T-helper 2 cell treated with Interferon-gamma antibody and Interleukin-4, amounts not matched to agents 5 μg/mL and 100 μg/mL, for 36 hours (primary cell): ENCODE data around the gene MTCH2.
"Not testable (repeated sequence)": the region's sequence is repeated elsewhere in the genome, so short reads cannot be mapped to it uniquely, and the experiment has no call there.

ENCODE experiments used
- DNase-seq: peaks from one replicate; pipeline ENCODE4 v3.0.0; 2021; ENCODE audit warnings: low spot score
- H3K27ac Mint-ChIP-seq: one replicate; pipeline ENCODE4 v1.8.0; 2021; ENCODE audit warnings: mild to moderate bottlenecking, mixed read lengths
- H3K27me3 Mint-ChIP-seq: one replicate; pipeline ENCODE4 v1.8.0; 2021; ENCODE audit warnings: low read depth, mixed read lengths
- H3K36me3 Mint-ChIP-seq: one replicate; pipeline ENCODE4 v1.8.0; 2021; ENCODE audit warnings: low read depth, mixed read lengths
- H3K4me1 Mint-ChIP-seq: one replicate; pipeline ENCODE4 v1.8.0; 2021; ENCODE audit warnings: low read depth, mixed read lengths
- H3K4me3 Mint-ChIP-seq: one replicate; pipeline ENCODE4 v1.8.0; 2022; ENCODE audit warnings: mild to moderate bottlenecking, moderate library complexity, mixed read lengths
- H3K9me3 Mint-ChIP-seq: one replicate; pipeline ENCODE4 v1.8.0; 2021; ENCODE audit warnings: mixed read lengths

Gene MTCH2

DNA sequence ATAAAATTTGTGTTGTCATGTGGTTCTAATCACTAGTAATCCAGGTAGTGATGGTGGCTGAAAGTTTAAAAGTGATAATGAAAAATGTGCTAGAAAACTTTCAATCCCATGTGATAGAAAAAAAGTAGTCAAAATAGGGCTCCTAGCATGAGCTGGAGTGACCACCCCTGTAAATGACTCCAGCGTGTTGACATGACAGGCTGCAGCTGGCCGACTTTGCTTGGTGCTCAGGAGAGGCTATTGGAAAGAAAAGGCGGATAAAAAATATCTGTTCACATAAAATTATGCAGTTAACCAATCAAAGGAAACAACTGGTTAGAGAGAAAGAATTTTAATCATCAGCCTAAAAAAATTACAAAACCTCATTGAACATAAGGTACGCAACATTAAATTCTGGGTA is 16.9 kb upstream of the MTCH2 start:
- Mint-ChIP-seq H3K27me3 (peaks cover 3% of the 10 kb centered on the region), H3K4me1 (peaks cover 4% of the 10 kb centered on the region), H3K27ac (no peak overlapping the region), H3K36me3 (no peaks in the 10 kb centered on the region), H3K9me3 (no peaks in the 10 kb centered on the region), H3K4me3 (no peak overlapping the region)
- no peak for DNase-seq

DNA sequence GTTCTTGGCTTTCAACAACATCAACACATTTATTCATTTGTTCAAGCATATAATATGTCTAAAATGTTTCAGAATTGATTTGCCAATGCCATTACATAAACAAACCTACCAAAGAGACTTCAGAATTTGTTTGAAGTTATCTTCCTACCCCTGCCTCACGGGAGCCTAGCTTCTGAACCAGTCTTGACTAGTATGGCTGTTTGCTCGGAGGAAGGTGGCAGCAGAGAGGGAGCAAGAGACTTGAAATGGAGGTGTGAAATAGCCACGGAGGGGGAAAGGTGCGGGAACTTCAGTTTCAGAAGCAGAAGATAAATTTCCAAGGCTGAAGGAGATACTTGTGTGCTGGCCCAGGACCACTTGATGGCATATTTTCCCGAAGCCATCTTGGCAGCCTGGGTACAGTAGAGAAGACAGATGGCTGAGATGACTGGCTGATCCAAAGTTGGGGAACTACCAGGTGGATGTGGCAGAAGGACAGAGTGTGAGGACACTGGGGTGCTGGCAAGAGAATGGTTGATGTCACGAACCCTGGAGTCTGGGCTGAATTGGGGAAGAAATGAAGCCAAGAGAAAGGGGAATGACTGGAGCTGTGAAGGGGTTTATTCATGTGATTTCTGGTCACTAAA is 14.0 kb upstream of the MTCH2 start:
- Mint-ChIP-seq H3K27me3 (peaks cover 3% of the 10 kb centered on the region), H3K9me3 (peaks cover 16% of the 10 kb centered on the region), H3K4me1 (no peaks in the 10 kb centered on the region), H3K27ac (no peak overlapping the region), H3K36me3 (no peaks in the 10 kb centered on the region), H3K4me3 (no peak overlapping the region)
- no peak for DNase-seq

DNA sequence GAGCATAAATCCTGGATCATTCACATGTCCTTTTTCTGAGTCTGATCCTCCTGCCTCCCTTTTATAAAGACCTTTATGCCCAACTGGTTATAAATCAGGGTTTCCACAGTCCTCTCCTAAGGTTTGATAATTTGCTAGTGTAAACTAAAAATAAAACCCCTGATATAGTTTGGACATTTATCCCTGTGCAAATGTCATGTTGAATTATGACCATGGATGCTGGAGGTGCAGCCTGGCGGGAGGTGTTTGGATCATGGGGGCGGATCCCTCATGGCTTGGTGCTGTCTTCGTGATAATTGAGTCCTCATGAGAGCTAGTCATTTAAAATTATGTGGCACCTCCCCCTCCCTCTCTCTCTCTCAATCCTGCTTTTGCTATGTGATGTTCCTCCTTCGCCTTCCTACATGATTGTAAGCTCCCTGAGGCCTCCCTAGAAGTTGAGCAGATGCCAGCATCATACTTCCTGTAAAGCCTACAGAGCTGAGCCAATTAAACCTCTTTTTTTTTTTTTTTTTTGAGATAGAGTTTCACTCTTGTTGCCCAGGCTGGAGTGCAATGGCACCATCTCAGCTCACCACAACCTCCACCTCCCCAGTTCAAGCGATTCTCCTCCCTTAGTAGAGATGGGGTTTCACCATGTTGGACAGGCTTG is 9.6 kb upstream of the MTCH2 start:
- H3K27ac Mint-ChIP-seq, result no peak overlapping the region
- peaks cover 3% of the 10 kb centered on the region for H3K27me3 Mint-ChIP-seq
- DNase-seq, result no peak
- no peaks in the 10 kb centered on the region for H3K4me1 Mint-ChIP-seq
- peaks cover 16% of the 10 kb centered on the region for H3K9me3 Mint-ChIP-seq
- H3K36me3 Mint-ChIP-seq, result no peaks in the 10 kb centered on the region
- no peak overlapping the region for H3K4me3 Mint-ChIP-seq

DNA sequence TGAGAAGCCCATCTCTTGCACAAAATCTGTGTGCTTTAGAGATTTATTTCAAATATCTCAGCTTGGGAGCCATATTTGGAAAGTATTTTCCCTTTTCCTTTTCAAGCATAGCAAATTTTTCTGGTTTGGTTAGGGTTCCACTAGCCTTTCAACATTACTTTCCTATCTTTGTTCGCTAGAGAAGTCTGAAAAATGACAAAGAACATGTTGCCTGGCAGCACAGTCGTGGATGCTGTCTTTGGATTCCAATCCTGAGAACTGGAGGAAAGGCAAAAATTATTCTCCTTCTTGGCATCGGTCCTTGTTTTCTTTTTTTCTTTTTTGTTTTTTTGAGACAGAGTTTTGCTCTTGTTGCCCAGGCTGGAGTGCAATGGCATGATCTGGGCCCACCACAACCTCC is 6.9 kb upstream of the MTCH2 start:
- no peak for DNase-seq
- Mint-ChIP-seq H3K4me3 (no peak overlapping the region), H3K27me3 (no peaks in the 10 kb centered on the region), H3K4me1 (no peaks in the 10 kb centered on the region), H3K9me3 (peaks cover 16% of the 10 kb centered on the region), H3K36me3 (no peaks in the 10 kb centered on the region), H3K27ac (no peak overlapping the region)

DNA sequence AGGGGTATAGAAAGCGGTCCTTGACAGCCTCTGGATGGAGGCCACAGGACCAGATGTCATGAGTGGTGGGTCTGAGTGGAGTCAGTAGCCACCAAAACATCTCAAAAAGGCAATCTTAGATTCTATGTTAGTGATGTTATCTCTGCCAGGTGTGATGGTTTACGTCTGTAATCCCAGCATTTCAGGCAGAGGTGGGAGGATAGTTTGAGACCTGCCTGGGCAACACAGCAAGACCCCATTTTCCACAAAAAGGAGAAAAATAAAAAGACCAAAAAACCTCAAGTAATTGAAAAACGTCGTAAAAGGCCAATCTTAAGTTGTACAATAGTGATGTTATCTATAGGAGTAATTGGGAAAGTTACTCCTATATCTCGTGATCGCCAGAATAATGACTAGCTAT is 3.7 kb upstream of the MTCH2 start:
- no peak overlapping the region for H3K4me3 Mint-ChIP-seq
- no peak overlapping the region for H3K27ac Mint-ChIP-seq
- H3K4me1 Mint-ChIP-seq, result peaks cover 8% of the 10 kb centered on the region
- H3K27me3 Mint-ChIP-seq, result no peaks in the 10 kb centered on the region
- peaks cover 4% of the 10 kb centered on the region for H3K36me3 Mint-ChIP-seq
- no peak for DNase-seq
- H3K9me3 Mint-ChIP-seq, result no peaks in the 10 kb centered on the region

DNA sequence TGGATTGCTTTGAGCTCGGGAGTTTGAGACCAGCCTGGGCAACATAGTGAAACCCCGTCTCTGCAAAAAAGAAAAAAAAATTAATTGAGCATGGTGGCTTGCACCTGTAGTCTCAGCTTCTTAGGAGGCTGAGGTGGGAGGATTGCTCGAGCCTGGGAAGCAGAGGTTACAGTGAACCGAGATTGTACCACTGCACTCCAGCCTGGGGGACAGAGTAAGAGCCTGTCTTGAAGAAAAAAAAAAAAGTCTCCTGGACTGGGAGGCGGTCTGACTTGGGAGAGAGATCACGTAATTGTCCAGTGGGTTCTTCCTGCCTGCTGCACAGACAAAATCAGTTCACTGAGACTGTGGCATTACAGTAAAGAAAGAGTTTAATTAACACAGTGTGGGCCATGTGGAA is 3.1 kb upstream of the MTCH2 start:
- Mint-ChIP-seq H3K9me3 (no peaks in the 10 kb centered on the region), H3K27ac (no peak overlapping the region), H3K36me3 (peaks cover 4% of the 10 kb centered on the region), H3K4me1 (peaks cover 13% of the 10 kb centered on the region), H3K27me3 (no peaks in the 10 kb centered on the region), H3K4me3 (no peak overlapping the region)
- no peak for DNase-seq

DNA sequence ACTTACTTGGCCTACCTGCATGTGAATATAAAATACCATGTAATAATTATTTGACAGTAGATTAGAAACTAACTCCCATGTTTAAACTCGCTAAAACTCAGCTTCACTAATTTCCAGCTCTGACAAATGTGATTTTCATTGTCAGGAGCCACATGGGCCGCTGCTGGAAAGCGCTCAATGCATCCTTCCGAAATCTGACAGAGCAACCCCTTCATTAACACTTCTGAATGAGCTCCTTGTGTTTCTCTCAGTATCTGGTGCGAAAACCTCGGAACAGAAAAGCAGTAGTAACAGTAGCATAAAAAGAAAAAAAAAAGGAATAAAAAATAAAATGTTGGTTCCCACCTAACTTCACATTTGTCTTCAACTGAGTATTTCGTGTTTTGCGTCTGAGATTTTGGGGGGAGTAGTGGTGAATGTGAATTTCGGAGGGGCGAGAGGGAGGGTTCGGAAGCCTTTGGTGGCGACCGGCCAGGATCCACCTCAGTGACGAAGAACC is 710 bp downstream of the MTCH2 start:
- Mint-ChIP-seq H3K36me3 (peaks cover 19% of the 10 kb centered on the region), H3K9me3 (no peaks in the 10 kb centered on the region), H3K4me3 (peak overlapping the region; percentile 90), H3K27ac (peak overlapping the region; percentile 91), H3K27me3 (no peaks in the 10 kb centered on the region), H3K4me1 (peaks cover 17% of the 10 kb centered on the region)
- DNase-seq, result no peak

DNA sequence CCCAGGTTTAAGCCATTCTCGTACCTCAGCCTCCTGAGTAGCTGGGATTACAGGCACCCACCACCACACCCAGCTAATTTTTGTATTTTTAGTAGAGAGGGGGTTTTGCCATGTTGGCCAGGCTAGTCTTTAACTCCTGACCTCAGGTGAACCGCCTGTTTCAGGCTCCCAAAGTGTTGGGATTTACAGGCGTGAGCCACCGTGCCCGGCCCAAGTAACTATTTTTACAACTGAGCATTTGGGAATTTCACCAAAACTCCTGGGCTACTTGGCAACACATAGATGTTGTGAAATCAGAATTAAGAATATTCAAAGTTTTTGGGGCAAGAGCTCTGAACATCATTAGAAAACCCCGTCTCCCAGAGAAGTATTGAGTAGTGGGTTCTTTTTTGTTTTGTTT is 1.9 kb downstream of the MTCH2 start:
- not testable (repeated sequence) for H3K9me3 Mint-ChIP-seq

DNA sequence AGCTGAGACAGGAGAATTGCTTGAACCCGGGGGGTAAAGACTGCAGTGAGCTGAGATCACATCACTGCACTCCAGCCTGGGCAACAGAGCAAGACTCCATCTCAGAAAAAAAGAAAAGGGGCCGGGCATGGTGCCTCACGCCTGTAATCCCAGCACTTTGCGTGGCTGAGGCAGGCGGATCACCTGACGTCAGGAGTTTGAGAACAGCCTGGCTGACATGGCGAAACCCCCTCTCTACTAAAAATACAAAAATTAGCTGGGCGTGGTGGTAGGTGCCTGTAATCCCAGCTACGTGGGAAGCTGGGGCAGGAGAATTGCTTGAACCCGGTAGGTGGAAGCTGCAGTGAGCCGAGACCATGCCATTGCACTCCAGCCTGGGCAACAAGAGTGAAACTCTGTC is 6.0 kb downstream of the MTCH2 start:
- Mint-ChIP-seq H3K4me1 (peaks cover 10% of the 10 kb centered on the region), H3K36me3 (peaks cover 46% of the 10 kb centered on the region)
- not testable (repeated sequence) for H3K9me3 Mint-ChIP-seq, H3K27me3 Mint-ChIP-seq, H3K27ac Mint-ChIP-seq, H3K4me3 Mint-ChIP-seq, DNase-seq

More for the DNA sequence above, 1.9 kb downstream of the MTCH2 start:
- DNase-seq, H3K27me3 Mint-ChIP-seq, H3K27ac Mint-ChIP-seq: not testable (repeated sequence)
- H3K4me3 Mint-ChIP-seq, result peak overlapping the region; percentile 90
- peaks cover 17% of the 10 kb centered on the region for H3K4me1 Mint-ChIP-seq
- H3K36me3 Mint-ChIP-seq, result peaks cover 26% of the 10 kb centered on the region

DNA sequence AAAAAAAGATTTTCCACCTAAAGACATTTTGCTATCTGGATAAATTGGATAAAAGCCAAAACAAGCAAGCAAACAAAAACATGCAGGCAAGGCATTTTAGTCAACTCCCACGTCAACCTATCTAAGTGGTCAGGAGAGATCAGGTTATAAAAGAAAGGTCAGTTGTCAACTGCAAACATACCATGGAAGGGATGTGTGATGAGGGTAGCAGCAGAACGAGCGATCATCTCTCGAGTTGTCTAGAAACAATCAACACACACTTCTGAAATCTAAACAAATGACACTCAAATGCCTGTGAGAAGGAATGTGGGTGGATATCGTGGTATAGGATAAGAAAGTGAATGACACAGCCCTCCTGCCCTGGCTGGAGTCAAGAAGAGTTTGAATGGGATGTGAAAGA is 10.9 kb downstream of the MTCH2 start:
- Mint-ChIP-seq H3K9me3 (no peaks in the 10 kb centered on the region), H3K4me3 (no peak overlapping the region), H3K4me1 (no peaks in the 10 kb centered on the region), H3K36me3 (peaks cover 65% of the 10 kb centered on the region), H3K27ac (no peak overlapping the region), H3K27me3 (no peaks in the 10 kb centered on the region)
- no peak for DNase-seq

DNA sequence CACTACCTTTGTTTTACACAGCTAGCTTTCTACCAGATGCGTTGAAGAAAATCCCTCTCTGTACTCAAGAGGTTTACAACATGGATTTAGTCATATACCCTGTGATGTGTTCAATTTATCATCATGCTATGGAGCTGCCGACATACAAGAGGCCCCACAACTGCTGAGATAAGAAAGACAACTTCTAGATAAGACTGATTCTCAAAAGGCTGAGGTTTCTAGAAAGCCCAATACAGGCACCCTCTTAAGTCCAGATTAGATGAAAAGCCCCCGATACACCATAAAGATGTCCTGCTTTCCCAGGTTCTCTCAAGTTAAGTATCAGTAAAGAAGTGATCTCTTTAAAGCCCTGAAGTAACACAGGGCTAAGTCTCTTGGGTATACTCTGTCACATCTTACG is 14.3 kb downstream of the MTCH2 start:
- no peak overlapping the region for H3K4me3 Mint-ChIP-seq
- no peaks in the 10 kb centered on the region for H3K27me3 Mint-ChIP-seq
- H3K4me1 Mint-ChIP-seq, result no peaks in the 10 kb centered on the region
- no peak overlapping the region for H3K27ac Mint-ChIP-seq
- no peak for DNase-seq
- peaks cover 55% of the 10 kb centered on the region for H3K36me3 Mint-ChIP-seq
- no peaks in the 10 kb centered on the region for H3K9me3 Mint-ChIP-seq

DNA sequence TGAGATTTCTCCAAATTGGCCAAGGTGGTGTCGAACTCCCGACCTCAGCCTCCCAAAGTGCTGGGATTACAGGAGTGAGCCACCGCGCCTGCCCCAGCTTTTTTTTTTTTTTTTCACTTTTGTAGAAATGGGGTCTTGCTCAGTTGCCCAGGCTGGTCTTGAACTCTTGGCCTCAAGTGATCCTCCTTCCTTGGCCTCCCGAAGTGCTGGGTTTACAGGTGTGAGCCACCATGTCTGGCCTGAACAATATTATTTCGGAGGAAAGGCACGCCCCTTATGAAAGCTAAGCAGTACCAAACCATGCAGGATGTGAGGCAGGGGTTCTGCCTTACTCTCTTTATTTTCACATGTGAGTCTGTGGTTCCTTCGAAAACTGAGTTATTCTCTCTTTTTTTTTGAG is 16.1 kb downstream of the MTCH2 start:
- H3K4me3 Mint-ChIP-seq, result no peak overlapping the region
- no peaks in the 10 kb centered on the region for H3K4me1 Mint-ChIP-seq
- no peak overlapping the region for H3K27ac Mint-ChIP-seq
- DNase-seq, result no peak
- no peaks in the 10 kb centered on the region for H3K9me3 Mint-ChIP-seq
- H3K27me3 Mint-ChIP-seq, result no peaks in the 10 kb centered on the region
- peaks cover 52% of the 10 kb centered on the region for H3K36me3 Mint-ChIP-seq

DNA sequence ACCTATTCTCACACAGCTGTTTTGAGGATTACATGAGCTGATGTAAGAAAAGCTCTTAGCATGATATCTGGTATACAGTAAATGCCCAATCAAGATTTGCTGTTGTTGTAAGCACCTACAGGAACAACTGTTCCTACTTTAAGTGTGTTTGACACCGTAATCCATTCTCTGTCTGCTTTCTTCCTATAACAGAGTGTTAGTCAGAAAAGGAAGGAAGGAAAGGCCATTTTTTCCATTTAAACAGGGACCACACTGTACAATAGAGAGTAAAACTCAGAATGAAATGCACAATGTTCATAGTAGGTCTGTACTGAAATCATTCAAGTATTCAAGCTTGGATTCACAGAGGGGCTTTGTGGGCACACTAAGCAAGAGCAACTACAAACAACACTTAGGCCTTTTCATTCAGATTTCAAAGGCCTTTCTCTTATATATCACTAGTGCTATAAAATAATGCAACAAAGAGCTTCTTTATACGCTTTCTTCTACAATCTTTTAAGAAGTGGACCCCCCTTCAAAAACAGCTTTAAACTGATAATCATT is 21.5 kb downstream of the MTCH2 start:
- H3K27me3 Mint-ChIP-seq, result no peaks in the 10 kb centered on the region
- H3K36me3 Mint-ChIP-seq, result peaks cover 35% of the 10 kb centered on the region
- no peak for DNase-seq
- H3K9me3 Mint-ChIP-seq, result no peaks in the 10 kb centered on the region
- H3K4me1 Mint-ChIP-seq, result peaks cover 8% of the 10 kb centered on the region
- H3K27ac Mint-ChIP-seq, result no peak overlapping the region
- no peak overlapping the region for H3K4me3 Mint-ChIP-seq

DNA sequence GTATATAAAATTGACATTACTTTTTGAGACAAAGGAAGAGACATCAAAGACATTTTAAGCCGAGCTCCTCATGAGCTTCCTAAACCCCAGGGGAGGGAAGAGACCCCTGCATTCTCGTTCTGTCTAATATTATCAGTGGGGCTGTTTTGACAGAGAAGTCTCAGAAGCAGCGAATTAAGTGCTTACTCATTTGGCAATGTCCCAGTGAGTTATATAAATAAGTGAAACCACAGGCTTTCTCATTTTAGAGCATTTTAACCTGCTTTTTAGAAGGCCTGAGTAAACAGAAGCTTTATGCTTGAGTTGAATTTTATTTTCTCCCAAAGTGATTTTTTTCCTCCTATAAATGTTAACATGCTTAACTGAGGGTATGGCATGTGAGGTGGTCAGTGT is 24.9 kb downstream of the MTCH2 start:
- peaks cover 20% of the 10 kb centered on the region for H3K36me3 Mint-ChIP-seq
- DNase-seq, result no peak
- H3K4me1 Mint-ChIP-seq, result peaks cover 8% of the 10 kb centered on the region
- H3K9me3 Mint-ChIP-seq, result no peaks in the 10 kb centered on the region
- no peak overlapping the region for H3K27ac Mint-ChIP-seq
- no peaks in the 10 kb centered on the region for H3K27me3 Mint-ChIP-seq
- no peak overlapping the region for H3K4me3 Mint-ChIP-seq
